GM23248 (cell line): Measurements from ENCODE around the gene MFSD6.

Source experiments
- EZH2 ChIP-seq: fragments of 200-600 bp; sonication (generic); IDR thresholded peaks from 2 replicates; pipeline ENCODE4 v1.6.1; 2018; ENCODE audit warnings: antibody characterized with exemption, mild to moderate bottlenecking; ENCODE audit not compliant: insufficient read depth, poor library complexity, severe bottlenecking
- EZH2phosphoT487 ChIP-seq: fragments of 200-600 bp; sonication (generic); IDR thresholded peaks from 2 replicates; pipeline ENCODE4 v1.6.1; 2018; ENCODE audit warnings: antibody characterized with exemption, moderate library complexity, mild to moderate bottlenecking, low read depth; ENCODE audit not compliant: insufficient read depth

- TF ChIP-seq EZH2phosphoT487 (no peak), EZH2 (no peak)
These were observed 139.7 kb downstream of the MFSD6 start for GRCh38 chr2:190547886-190548285.
